ENCODE data around the gene TINAG.

TINAG gene

DNA sequence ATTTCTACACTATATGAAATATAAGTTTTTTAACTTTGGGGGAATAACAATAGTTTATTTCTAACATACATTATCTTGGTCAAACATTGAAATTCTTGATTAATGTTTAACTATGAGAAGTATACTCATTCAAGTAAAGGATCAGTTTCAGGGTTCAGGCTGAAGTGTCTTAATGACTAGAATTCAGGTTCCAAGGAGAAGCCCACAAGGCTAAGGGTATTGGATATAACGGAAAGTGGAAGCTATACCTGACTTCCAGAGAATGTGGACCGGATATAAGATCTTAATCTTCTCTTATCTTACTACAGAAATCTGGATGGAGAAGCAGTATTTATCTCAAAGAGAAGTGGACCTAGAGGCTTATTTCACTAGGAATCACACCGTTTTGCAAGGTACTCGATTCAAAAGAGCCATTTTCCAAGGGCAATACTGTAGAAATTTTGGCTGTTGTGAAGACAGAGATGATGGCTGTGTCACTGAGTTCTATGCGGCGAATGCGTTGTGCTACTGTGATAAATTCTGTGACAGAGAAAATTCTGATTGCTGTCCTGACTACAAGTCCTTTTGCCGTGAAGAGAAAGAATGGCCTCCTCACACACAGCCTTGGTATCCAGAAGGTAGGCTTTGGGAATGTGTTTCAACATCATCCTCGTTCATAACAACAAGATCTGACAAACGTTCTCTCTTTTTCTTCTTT is at the start of gene TINAG:
Gene TINAG, plus strand, starts transcription at position 153 of the 697 bp plus-strand sequence. Its CDS starts 110 bp downstream, at position 263.
- no peak for DNase-seq

DNA sequence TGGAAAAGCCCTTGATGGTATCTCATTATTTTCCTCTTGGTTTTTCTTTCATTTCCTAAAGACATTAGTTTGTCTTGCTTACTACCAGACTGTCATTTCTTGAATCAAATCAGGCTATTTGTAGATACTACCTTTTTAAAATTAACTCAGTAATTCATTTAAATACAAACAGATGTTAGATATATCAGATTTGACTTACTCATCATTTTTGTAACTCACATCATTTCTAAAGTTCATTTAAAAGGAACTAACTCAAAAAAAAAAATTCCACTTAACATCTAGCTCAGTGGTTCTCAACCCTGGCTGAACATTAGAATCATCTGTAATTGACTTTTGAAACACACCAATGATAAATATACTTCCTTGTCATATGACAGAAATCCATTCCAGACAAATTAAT is 48.2 kb upstream of the TINAG start:
- no peak for DNase-seq

GRCh38 chr6:54262499-54262898 is 45.7 kb upstream of the TINAG start:
- no peak for DNase-seq

DNA sequence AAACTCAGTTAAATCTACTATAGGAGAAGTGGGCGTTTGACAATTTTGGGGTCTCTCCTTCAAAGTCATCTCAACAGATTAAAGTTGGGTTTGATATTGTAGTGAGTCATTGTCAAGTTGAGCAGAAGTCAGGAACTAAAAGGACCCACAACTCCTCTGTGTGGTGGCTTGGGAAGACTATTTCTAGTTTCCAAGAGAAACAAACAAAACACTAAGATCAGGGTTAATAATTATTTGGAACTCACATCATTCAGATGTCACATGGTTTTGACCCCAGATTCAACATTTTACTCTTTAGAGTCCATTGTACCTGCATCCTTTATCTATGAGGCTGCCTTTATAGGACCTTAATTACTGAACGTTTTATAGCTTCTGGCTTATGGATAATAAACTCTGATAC is 45.3 kb upstream of the TINAG start:
- DNase-seq, result no peak

DNA sequence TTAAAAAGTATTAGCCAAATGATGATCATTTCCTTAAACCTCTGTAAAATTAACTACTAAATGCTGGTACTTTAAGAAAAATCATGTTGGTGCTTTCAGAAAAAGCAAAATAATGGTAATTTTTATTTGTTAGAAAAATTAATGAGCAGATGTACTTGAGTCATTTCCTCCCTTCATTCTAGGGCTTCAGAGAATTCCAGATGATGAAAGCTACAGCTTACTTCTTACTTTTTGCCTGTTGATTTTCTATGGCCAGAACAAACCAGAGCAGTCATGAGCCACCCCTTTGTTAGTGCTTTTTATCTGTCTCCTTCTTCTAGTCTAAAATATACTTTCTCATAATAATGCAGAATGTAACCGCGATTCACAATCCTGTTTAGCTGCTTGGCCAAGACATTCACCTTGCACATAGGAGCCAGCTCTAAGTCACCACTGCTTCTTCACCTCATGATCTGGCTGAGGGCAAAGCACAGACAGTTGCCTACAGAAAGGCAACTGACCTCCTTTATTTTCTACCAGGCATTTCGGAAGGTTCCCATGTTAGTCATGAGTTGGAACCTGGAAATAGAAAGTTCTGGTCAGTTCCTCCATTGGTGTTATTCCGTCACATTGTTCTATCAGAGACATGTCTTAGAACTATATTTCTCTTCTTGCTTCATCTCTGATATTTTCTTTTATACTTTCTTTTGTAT is 43.5 kb upstream of the TINAG start:
- DNase-seq, result no peak

- DNase-seq, result no peak
These were observed 41.8 kb upstream of the TINAG start for GRCh38 chr6:54266400-54266923.

- no peak for DNase-seq
These were observed 40.4 kb upstream of the TINAG start for GRCh38 chr6:54267798-54268197.

- no peak for DNase-seq
These were observed 34.9 kb upstream of the TINAG start for GRCh38 chr6:54273214-54273820.

- DNase-seq, result no peak
These were observed 33.9 kb upstream of the TINAG start for GRCh38 chr6:54274383-54274782.

DNA sequence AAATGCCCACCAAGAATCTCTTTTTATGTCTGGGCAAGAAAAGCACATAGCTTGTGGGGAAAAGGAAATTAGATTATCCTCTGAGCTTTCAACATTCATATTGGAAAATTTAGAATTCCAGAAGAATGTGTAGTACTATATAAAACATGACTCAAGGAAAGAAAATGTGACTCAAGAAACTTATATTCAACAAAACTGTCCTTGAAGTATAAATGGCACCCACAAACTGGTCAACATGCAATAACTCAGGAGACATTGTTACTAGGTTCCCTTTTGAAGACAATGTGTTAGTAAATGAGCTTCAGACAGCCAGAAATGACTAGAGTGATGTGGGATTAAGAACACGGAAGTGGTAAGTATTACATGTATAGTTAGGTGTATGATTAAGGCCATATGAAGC is 26.1 kb upstream of the TINAG start:
- no peak for DNase-seq

DNA sequence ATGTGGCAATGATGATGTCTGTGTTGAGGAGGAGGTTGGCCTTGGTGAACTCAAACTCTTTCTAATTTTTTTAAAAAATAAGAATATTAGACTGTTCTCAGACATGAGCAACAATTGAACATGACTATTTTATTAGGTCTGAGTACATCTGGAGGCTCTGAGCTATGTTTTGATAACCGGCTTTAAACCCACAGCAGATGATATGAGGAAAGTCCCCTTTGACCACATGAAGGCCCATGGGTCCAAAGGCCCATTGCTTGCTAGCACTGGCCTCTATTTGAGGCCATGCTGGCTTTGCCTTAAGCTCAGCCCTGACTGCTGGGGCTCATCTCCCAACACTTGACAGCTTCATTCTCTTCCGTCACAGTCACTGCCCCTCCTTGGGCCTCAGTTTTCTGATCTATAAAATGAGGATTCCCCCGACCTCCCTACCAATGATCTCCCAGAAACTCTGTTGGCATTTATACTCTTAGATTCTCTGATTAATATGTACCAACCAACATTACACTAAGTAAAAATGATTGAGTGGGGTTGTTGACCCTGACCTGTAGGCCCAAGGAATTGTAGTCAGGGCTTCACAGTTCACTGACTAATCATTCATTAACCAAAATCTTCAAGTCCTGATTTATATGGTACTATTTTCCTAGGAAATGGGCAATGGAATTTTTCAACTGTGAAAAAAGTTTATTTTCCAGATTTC is 23.9 kb upstream of the TINAG start:
- DNase-seq, result no peak

DNA sequence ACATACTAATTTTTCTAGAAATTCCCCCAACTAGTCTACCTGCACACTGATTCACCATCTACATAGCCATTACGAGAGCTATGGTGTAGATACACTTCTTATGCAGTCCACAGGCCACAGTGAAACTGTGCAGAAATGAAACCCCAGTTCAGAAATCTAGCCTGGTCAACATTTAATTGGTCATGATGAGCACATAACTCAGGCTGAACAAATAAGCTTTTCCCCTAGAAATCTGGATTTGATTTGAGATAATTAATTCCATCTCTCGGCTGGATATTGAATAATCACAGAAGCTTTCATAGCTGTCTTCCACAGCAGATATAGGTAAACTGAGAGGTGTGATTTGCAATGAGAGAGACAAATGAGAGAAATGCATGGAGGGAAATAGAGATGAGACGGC is 22.6 kb upstream of the TINAG start:
- DNase-seq, result no peak

DNA sequence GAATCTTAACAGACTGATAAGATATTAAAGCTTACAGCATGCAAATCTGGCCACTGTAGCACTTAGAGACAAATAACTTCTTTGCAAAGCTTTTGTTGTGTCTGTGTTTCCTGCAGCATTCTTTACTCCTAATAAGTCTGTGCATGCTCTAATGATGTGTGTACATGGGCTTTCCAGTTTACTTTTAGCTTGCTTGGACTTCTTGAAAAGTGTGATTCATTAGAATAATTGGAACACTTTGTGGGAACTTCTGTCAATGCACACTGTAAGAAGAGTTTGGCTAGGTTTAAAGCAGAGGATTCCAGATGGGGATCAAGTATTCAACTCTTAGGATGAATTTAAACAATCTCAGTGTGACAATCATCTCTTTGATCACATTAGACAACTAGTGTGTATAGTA is 22.1 kb upstream of the TINAG start:
- no peak for DNase-seq

- DNase-seq, result no peak
These were observed 19.8 kb upstream of the TINAG start for GRCh38 chr6:54288474-54288873.

GRCh38 chr6:54289426-54289825 is 18.8 kb upstream of the TINAG start:
- DNase-seq, result no peak

- no peak for DNase-seq
These were observed 17.1 kb upstream of the TINAG start for GRCh38 chr6:54291146-54291545.

- no peak for DNase-seq
These were observed 16.5 kb upstream of the TINAG start for GRCh38 chr6:54291738-54292137.

- DNase-seq, result no peak
These were observed 13.2 kb upstream of the TINAG start for GRCh38 chr6:54294965-54295532.

DNA sequence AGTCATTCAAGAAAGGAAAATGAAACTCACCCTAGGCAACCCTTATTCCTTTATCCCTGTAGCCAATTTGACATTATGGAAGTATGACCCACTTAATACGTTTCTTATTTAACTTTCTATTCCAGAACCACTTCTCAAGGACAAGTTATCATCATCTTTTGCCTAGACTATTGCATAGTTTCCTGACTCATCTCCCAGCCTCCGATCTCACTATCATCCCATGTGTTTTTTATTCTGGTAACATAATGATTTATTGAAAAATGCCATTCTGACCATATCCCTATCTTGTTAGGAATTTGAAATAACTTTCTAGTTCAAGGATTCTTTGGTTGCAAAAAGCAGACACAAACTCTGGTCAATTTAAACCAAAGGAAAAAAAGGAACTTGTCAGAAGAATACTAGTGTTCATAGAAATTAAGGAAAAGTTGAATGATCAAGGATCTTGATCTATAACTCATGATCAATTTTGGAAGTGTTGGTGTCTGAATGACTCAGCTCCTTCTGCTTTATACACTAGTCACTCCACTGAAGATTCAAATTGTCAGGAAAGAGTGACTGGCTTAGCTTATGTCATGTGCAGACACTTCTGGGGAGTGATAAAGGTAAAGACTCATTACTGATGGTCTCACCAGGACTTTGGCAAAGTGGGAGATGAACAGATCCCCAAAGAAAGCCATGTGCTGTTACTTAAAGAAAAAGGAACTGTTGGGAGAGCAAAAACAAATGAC is 8.5 kb upstream of the TINAG start:
- no peak for DNase-seq

DNA sequence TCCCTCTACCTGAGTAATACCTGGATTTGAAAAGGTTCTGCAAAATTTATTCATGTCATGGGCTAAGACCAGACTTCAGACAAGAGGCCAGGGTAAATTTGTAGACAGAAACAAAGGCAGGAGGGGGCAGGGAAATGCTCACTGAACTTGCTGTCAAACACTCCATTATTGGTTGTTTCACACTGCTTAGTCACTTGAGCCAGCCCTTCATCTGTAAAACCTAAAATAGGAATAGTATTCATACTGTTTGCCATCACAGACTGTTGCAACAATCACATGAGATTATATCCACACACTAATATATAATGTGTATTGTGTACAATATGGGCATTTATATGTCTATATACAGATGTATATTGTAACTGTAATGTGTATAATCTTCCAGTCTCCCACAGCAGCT is 6.5 kb upstream of the TINAG start:
- DNase-seq, result no peak

- no peak for DNase-seq
These were observed 766 bp upstream of the TINAG start for GRCh38 chr6:54307439-54307910.

DNA sequence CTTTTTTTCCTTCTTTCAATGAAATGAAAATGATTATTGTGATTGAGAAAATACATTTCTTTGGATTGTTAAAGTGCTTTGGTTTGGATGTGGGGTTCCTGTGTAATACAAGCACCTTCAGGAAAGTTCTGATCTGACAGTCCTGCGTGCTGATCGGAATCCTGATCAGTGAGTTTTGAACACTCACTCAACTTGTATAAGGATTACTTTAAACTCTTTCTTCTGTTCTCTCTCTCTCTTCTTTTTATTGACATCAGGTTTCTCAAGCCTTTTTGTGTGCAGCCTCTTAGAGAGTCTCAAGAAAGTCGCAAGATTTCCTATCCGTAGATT is 710 bp downstream of the TINAG start:
- no peak for DNase-seq

Measured in NCI-H1092 treated with DMSO at 0.1 percent for 48 hours (cell line).